ENCODE results near the gene HOXC10. TPM values are rescaled to one million over a fixed set of nuclear protein-coding genes. Genes with fewer than 3 reads are reported as not detected.

HOXC10 gene
- total and polyA plus RNA-seq, 10 of the 15 experiments (the other 5 are each of a cell fraction or from before 2014, with no cell fraction given) = 0.59 TPM; not detected in 9

DNA sequence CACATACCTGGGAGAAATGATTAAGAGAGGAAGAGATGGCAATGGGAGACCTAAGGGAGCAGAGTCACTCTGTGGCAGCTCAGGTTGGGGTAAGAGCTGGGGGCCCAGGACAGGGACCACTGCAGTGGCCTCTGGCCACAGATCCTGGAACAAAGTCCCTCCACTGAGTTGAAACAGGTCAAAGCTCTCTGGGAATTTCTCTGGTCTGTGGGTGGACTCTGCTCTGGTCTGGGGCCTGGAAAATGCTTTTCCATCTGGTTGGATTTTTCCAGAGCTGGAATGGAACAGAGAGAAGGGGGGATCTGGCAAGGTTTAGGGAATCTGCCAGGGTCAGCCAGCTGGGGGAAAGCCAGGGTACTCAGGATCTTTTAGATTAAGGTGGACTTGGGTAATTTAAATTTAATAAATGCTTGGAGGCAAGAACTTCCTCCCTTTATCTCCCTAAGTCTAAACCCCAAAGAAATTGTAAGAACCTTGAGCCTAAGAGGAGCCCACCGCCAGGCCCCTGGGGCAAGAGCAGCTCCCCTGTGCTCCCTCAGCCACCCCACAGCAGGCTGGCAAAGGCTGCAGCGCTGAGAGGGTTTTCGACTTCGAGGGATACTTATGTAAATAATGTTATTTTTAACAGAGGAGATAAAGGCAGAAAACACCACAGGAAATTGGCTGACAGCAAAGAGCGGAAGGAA, 3.7 kb downstream of the HOXC10 start (continued):
- TF ChIP-seq, protein P1, sequence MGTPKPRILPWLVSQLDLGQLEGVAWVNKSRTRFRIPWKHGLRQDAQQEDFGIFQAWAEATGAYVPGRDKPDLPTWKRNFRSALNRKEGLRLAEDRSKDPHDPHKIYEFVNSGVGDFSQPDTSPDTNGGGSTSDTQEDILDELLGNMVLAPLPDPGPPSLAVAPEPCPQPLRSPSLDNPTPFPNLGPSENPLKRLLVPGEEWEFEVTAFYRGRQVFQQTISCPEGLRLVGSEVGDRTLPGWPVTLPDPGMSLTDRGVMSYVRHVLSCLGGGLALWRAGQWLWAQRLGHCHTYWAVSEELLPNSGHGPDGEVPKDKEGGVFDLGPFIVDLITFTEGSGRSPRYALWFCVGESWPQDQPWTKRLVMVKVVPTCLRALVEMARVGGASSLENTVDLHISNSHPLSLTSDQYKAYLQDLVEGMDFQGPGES (IDR thresholded peaks at IDR 0.05) = no peak
- TF ChIP-seq ZBED1 (IDR thresholded peaks at IDR 0.05; ENCODE audit: borderline replicate concordance) = no peak

DNA sequence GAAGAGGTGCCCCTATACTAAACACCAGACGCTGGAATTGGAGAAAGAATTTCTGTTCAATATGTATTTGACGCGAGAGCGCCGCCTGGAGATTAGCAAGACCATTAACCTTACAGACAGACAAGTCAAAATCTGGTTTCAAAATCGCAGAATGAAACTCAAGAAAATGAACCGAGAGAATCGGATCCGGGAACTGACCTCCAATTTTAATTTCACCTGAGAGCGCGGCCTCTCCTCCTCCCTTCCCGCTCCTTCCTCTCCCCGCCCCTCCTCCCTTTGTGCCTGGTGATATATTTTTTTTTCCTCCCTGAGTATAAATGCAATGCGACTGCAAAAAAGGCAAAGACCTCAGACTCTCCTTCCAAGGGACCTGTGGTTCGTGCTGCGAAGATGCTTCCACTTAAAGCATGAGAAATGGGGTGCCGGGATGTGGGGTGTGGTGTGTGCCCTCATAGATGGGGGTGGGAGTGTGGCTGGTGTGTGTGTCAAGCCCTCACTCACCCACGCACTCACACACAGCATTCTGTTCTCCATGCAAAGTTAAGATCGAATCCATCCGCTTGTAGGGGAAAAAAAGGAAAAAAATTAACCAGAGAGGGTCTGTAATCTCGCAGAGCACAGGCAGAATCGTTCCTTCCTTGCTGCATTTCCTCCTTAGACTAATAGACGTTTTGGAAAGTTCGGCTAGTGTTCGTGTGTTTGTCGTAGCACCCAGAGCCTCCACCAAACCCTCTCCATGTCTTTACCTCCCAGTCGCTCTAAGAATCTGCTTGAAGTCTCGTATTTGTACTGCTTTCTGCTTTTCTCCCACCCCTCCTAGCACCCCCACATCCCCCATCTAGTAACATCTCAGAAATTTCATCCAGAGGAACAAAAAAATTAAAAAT, 4.5 kb downstream of the HOXC10 start:
- H3K9ac ChIP-seq (ENCODE audit: control insufficient read depth, insufficient read depth, low read length) = no peak overlapping the region
- ATAC-seq (peak; percentile 63), DNase-seq (ENCODE audit: low read depth, low spot score) (peak; percentile 34), FAIRE-seq (peak; percentile 76)
- ChIA-PET SMC1A (ENCODE audit: uncharacterized antibody, unreplicated experiment) (no interaction called here), RAD21 (ENCODE audit: unreplicated experiment) (interaction anchor here (1.0 to 2.0 kb wide), 4 partner anchors 11 to 199 kb away, joined by 3 to 5 read pairs (median 4); partner anchors contain the start of genes HOXC9 and SMUG1), CTCF (interaction anchor here (0.8 to 5.5 kb wide), 13 partner anchors 32 to 289 kb away, joined by 3 to 54 read pairs (median 5); no protein-coding TSS in a partner anchor), POLR2A (interaction anchor here (1.0 kb wide), 1 partner anchor 11 kb away, joined by 3 read pairs; the partner anchor contains the start of gene HOXC9)
- no peaks in the 10 kb centered on the region for H3K9me3 ChIP-seq (replicated peaks; ENCODE audit: control insufficient read depth, insufficient read depth, low read length)
- H3K27ac ChIP-seq (ENCODE audit: control insufficient read depth, insufficient read depth) = no peak overlapping the region
- H4K20me1 ChIP-seq (ENCODE audit: control insufficient read depth, insufficient read depth) = peaks cover 3% of the 10 kb centered on the region; the same call in 1 of the 2 replicates
- peaks cover 38 to 60% of the 10 kb centered on the region in 2 experiments for H3K27me3 ChIP-seq (replicated peaks in 1 of 2; ENCODE audit: control insufficient read depth in 2 of 2, insufficient read depth in 2 of 2, low read length in 1 of 2)
- no peaks in the 10 kb centered on the region for H3K79me2 ChIP-seq (ENCODE audit: control insufficient read depth, insufficient read depth, low read length)
- in situ Hi-C loops (cut with MboI) = no loop called here
- intact Hi-C loops (cut with micrococcal nuclease; ENCODE audit: unreplicated experiment) = loop anchor here (5.0 to 10.0 kb wide), 3 partner anchors 195 to 285 kb away; no protein-coding TSS in a partner anchor
- peak overlapping the region; percentile 75 for H3K4me2 ChIP-seq (ENCODE audit: control insufficient read depth, insufficient read depth)
- no peaks in the 10 kb centered on the region for H3K36me3 ChIP-seq (ENCODE audit: control insufficient read depth in 2 of 2, insufficient read depth in 2 of 2, low read length in 1 of 2)
- 6% methylated on average over 28 of the region's 28 CpGs for WGBS (ENCODE audit: insufficient coverage, insufficient replicate concordance, low lambda C conversion rate, missing lambda C conversion rate)
- no TSS peak for BruUV-seq (replicated peaks)
- H2AFZ ChIP-seq (ENCODE audit: control insufficient read depth, low read depth, low read length) = no peak overlapping the region
- no peak overlapping the region; the same call in 1 of the 2 replicates for H3K4me3 ChIP-seq
- peaks cover 10% of the 10 kb centered on the region for H3K4me1 ChIP-seq (ENCODE audit: control insufficient read depth, insufficient read depth, low read length)
- TF ChIP-seq, protein P2, sequence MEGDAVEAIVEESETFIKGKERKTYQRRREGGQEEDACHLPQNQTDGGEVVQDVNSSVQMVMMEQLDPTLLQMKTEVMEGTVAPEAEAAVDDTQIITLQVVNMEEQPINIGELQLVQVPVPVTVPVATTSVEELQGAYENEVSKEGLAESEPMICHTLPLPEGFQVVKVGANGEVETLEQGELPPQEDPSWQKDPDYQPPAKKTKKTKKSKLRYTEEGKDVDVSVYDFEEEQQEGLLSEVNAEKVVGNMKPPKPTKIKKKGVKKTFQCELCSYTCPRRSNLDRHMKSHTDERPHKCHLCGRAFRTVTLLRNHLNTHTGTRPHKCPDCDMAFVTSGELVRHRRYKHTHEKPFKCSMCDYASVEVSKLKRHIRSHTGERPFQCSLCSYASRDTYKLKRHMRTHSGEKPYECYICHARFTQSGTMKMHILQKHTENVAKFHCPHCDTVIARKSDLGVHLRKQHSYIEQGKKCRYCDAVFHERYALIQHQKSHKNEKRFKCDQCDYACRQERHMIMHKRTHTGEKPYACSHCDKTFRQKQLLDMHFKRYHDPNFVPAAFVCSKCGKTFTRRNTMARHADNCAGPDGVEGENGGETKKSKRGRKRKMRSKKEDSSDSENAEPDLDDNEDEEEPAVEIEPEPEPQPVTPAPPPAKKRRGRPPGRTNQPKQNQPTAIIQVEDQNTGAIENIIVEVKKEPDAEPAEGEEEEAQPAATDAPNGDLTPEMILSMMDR (IDR thresholded peaks at IDR 0.05 in 2 of 3, conservative IDR thresholded peaks at IDR 0.05 in 1 of 3; ENCODE audit: control insufficient read depth in 2 of 3, extremely low read depth in 1 of 3, insufficient read depth in 1 of 3, low read depth in 3 of 3, low read length in 3 of 3) = peak; percentile 61 to 81 (median 73)
- TF ChIP-seq IKZF2 (IDR thresholded peaks at IDR 0.05) (peak; percentile 29 to 34; a peak in 1 of 4 replicates), NBN (IDR thresholded peaks at IDR 0.05) (0 out of 2 replicates have a peak, but pooled peaks have one; percentile 23), EGR1 (IDR thresholded peaks at IDR 0.05; ENCODE audit: borderline replicate concordance in 1 of 2, low read depth in 2 of 2, low read length in 2 of 2) (no peak), IKZF1 (conservative IDR thresholded peaks at IDR 0.05) (peak; percentile 35; the same call in 1 of the 2 replicates), EP300 (IDR thresholded peaks at IDR 0.05; ENCODE audit: borderline replicate concordance in 1 of 2, control insufficient read depth in 1 of 2, low read depth in 2 of 2, low read length in 2 of 2) (0 out of 4 replicates have a peak, but pooled peaks of 1 of the 2 experiments have one; percentile 18), EED (IDR thresholded peaks at IDR 0.05; ENCODE audit: low read depth) (0 out of 2 replicates have a peak, but pooled peaks have one; percentile 29), TCF3 (IDR thresholded peaks at IDR 0.05; ENCODE audit: borderline replicate concordance, insufficient read depth, low read depth, low read length) (no peak)
- TF ChIP-seq, protein P3, sequence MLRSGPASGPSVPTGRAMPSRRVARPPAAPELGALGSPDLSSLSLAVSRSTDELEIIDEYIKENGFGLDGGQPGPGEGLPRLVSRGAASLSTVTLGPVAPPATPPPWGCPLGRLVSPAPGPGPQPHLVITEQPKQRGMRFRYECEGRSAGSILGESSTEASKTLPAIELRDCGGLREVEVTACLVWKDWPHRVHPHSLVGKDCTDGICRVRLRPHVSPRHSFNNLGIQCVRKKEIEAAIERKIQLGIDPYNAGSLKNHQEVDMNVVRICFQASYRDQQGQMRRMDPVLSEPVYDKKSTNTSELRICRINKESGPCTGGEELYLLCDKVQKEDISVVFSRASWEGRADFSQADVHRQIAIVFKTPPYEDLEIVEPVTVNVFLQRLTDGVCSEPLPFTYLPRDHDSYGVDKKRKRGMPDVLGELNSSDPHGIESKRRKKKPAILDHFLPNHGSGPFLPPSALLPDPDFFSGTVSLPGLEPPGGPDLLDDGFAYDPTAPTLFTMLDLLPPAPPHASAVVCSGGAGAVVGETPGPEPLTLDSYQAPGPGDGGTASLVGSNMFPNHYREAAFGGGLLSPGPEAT (IDR thresholded peaks at IDR 0.05; ENCODE audit: low read depth) = 0 out of 2 replicates have a peak, but pooled peaks have one; percentile 26
- TF ChIP-seq, protein P4, sequence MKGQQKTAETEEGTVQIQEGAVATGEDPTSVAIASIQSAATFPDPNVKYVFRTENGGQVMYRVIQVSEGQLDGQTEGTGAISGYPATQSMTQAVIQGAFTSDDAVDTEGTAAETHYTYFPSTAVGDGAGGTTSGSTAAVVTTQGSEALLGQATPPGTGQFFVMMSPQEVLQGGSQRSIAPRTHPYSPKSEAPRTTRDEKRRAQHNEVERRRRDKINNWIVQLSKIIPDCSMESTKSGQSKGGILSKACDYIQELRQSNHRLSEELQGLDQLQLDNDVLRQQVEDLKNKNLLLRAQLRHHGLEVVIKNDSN (IDR thresholded peaks at IDR 0.05; ENCODE audit: borderline replicate concordance, extremely low read length, insufficient read depth, low read depth, low read length) = no peak
